Globus pallidus (tissue), 1 donor: ENCODE data around the gene SOST.

Experiments
- DNase-seq: peaks from one replicate; pipeline ENCODE4 v3.0.0-alpha.2; 2015; ENCODE audit warnings: low spot score

SOST gene

GRCh38 chr17:43774304-43775250 is 16.0 kb upstream of the SOST start:
- DNase-seq, result no peak

- DNase-seq, result peak; percentile 56
These were observed 14.5 kb upstream of the SOST start for GRCh38 chr17:43772877-43773648.

GRCh38 chr17:43771463-43771862 is 12.9 kb upstream of the SOST start:
- DNase-seq, result no peak

GRCh38 chr17:43770957-43771356 is 12.4 kb upstream of the SOST start:
- no peak for DNase-seq

- no peak for DNase-seq
These were observed 11.3 kb upstream of the SOST start for GRCh38 chr17:43769859-43770258.

- DNase-seq, result no peak
These were observed 10.8 kb upstream of the SOST start for GRCh38 chr17:43769426-43769825.

GRCh38 chr17:43768943-43769342 is 10.4 kb upstream of the SOST start:
- DNase-seq, result no peak

- DNase-seq, result peak; percentile 55
These were observed 9.8 kb upstream of the SOST start for GRCh38 chr17:43768382-43768781.

- DNase-seq, result no peak
These were observed 9.1 kb upstream of the SOST start for GRCh38 chr17:43767713-43768059.

GRCh38 chr17:43767053-43767712 is 8.6 kb upstream of the SOST start:
- no peak for DNase-seq

GRCh38 chr17:43766413-43767052 is 7.9 kb upstream of the SOST start:
- no peak for DNase-seq

GRCh38 chr17:43760254-43760852 is 1.8 kb upstream of the SOST start:
- DNase-seq, result peak; percentile 86

GRCh38 chr17:43759836-43760235 is 1.2 kb upstream of the SOST start:
- no peak for DNase-seq

- no peak for DNase-seq
These were observed 505 bp downstream of the SOST start for GRCh38 chr17:43758086-43758485.

GRCh38 chr17:43757171-43757660 is 1.4 kb downstream of the SOST start:
- DNase-seq, result no peak

- DNase-seq, result no peak
These were observed 2.4 kb downstream of the SOST start for GRCh38 chr17:43756201-43756600.

GRCh38 chr17:43755389-43755875 is 3.2 kb downstream of the SOST start:
- DNase-seq, result no peak

GRCh38 chr17:43754947-43755346 is 3.6 kb downstream of the SOST start:
- DNase-seq, result no peak

GRCh38 chr17:43753493-43754129 is 5.0 kb downstream of the SOST start:
- DNase-seq, result no peak

- DNase-seq, result no peak
These were observed 8.4 kb downstream of the SOST start for GRCh38 chr17:43750153-43750552.

GRCh38 chr17:43745541-43745940 is 13.1 kb downstream of the SOST start:
- DNase-seq, result no peak
